Neural crest cell (in vitro differentiated cells): ENCODE measurements around the gene CFAP210. TPM values are rescaled to one million over a fixed set of nuclear protein-coding genes. Genes with fewer than 3 reads are reported as not detected.

Source experiments
- DNase-seq: peaks from one replicate; pipeline ENCODE4 v3.0.0; 2021; ENCODE audit warnings: low read depth, mixed read lengths, low spot score
- H3K27ac Mint-ChIP-seq: one replicate; pipeline ENCODE4 v1.8.0; 2021; ENCODE audit warnings: mild to moderate bottlenecking, mixed read lengths; ENCODE audit not compliant: unreplicated experiment
- H3K27me3 Mint-ChIP-seq: 2 replicates; pipeline ENCODE4 v1.8.0; 2021; ENCODE audit warnings: low read depth, mild to moderate bottlenecking, mixed read lengths
- H3K36me3 Mint-ChIP-seq: 2 replicates; pipeline ENCODE4 v1.8.0; 2021; ENCODE audit warnings: low read depth, mild to moderate bottlenecking, mixed read lengths
- H3K4me1 Mint-ChIP-seq: 2 replicates; pipeline ENCODE4 v1.8.0; 2021; ENCODE audit warnings: mixed read lengths
- H3K4me3 Mint-ChIP-seq: one replicate; pipeline ENCODE4 v1.8.0; 2021; ENCODE audit warnings: mild to moderate bottlenecking, mixed read lengths
- H3K9me3 Mint-ChIP-seq: 2 replicates; pipeline ENCODE4 v1.8.0; 2021; ENCODE audit warnings: mixed read lengths
- total RNA-seq: library from RNA; stranded (reverse); gene quantifications from 2 replicates; pipeline ENCODE4 v1.2.1, GENCODE V29; 2021
- TF ChIP-seq, protein P1 (sequence below): fragments of 200-600 bp; sonication (generic); conservative IDR thresholded peaks from 2 replicates; pipeline ENCODE4 v1.5.0; 2021; ENCODE audit warnings: antibody characterized with exemption, mild to moderate bottlenecking

CFAP210 gene
- total RNA-seq, 1 donor from 2014 or later, result 2.3 TPM

DNA sequence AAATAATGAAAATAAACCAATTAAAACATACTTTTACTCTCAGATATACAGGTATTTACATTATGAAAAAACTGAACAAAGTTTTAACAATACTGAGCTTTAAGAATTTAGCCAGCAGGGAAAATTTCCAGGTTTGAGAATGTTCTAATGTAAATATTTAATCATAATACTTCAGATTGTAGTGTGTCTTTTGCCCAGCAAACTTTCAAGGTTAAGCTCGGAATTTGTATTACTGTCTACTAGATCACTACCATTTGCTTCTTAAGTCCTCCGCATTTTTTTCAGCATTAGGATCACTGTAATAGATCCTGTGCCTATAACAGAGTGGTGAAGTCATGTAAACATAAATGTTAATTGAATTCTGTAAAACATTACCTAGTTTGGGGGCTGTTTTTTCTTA, 52.7 kb downstream of the CFAP210 start:
- peaks cover 6% of the 10 kb centered on the region for H3K36me3 Mint-ChIP-seq
- H3K4me3 Mint-ChIP-seq, result no peak overlapping the region
- no peaks in the 10 kb centered on the region for H3K9me3 Mint-ChIP-seq
- TF ChIP-seq, protein P1, sequence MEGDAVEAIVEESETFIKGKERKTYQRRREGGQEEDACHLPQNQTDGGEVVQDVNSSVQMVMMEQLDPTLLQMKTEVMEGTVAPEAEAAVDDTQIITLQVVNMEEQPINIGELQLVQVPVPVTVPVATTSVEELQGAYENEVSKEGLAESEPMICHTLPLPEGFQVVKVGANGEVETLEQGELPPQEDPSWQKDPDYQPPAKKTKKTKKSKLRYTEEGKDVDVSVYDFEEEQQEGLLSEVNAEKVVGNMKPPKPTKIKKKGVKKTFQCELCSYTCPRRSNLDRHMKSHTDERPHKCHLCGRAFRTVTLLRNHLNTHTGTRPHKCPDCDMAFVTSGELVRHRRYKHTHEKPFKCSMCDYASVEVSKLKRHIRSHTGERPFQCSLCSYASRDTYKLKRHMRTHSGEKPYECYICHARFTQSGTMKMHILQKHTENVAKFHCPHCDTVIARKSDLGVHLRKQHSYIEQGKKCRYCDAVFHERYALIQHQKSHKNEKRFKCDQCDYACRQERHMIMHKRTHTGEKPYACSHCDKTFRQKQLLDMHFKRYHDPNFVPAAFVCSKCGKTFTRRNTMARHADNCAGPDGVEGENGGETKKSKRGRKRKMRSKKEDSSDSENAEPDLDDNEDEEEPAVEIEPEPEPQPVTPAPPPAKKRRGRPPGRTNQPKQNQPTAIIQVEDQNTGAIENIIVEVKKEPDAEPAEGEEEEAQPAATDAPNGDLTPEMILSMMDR, result no peak
- H3K27ac Mint-ChIP-seq, result no peak overlapping the region
- no peaks in the 10 kb centered on the region for H3K27me3 Mint-ChIP-seq
- no peak for DNase-seq
- H3K4me1 Mint-ChIP-seq, result no peaks in the 10 kb centered on the region

DNA sequence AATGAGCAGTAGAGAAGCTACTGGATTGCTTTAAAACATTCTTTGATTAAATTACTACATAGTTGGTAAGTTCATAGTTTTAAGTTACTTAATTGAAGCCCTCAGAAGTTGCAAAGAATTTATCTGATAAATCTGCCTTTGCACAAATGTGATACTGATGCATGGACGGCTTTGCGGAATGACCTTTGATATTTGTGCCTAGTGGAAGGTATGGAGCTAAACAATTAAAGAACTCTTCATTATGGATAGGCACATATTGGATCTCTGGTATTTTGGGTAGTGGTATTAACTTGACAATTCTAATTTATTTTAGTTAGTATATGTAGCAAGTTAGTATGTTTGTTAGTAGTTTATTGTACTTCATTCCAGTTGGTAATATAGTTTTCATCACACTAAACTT, 54.1 kb downstream of the CFAP210 start:
- H3K27me3 Mint-ChIP-seq, result no peaks in the 10 kb centered on the region
- H3K9me3 Mint-ChIP-seq, result no peaks in the 10 kb centered on the region
- no peak overlapping the region for H3K27ac Mint-ChIP-seq
- TF ChIP-seq, protein P1, result no peak
- no peak for DNase-seq
- no peak overlapping the region for H3K4me3 Mint-ChIP-seq
- no peaks in the 10 kb centered on the region for H3K4me1 Mint-ChIP-seq
- peaks cover 6% of the 10 kb centered on the region for H3K36me3 Mint-ChIP-seq

DNA sequence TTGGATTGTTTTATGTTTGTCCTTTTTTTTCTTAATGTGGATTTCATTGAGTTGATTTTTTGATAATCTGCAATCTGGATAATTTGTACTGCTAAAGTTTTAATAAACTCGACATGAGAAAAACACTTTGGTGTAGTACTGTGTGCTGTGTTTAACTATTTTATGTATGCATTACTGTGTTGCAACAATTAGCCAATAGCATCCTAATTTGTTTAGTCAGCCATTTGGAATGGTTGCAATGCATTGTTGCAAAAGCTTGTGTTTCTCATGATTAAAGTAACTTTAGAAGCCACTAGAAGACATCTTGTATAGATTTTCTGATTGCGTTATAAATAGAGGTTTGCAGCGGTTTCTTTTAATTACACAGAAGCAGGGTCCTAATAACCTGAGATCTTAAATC, 56.6 kb downstream of the CFAP210 start:
- TF ChIP-seq, protein P1, result no peak
- Mint-ChIP-seq H3K4me3 (no peak overlapping the region), H3K36me3 (peaks cover 18% of the 10 kb centered on the region), H3K9me3 (no peaks in the 10 kb centered on the region), H3K4me1 (no peaks in the 10 kb centered on the region), H3K27me3 (no peaks in the 10 kb centered on the region), H3K27ac (no peak overlapping the region)
- DNase-seq, result no peak

DNA sequence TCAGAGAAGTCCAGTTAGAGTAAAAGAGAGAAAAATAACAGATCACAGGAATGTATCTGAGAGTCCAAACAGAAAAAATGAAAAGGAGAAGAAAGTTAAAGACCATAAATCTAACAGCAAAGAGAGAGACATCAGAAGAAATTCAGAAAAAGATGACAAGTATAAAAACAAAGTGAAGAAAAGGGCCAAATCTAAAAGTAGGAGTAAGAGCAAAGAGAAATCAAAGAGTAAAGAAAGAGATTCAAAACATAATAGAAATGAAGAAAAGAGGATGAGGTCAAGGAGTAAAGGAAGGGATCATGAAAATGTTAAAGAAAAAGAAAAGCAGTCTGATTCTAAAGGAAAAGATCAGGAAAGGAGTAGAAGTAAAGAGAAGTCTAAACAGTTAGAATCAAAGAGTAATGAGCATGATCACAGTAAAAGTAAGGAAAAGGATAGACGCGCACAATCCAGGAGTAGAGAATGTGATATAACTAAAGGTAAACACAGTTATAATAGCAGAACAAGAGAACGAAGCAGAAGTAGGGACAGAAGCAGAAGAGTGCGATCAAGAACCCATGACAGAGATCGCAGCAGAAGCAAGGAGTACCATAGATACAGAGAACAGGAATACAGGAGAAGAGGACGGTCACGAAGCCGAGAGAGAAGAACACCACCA, 57.6 kb downstream of the CFAP210 start:
- H3K9me3 Mint-ChIP-seq, result no peaks in the 10 kb centered on the region
- no peak overlapping the region for H3K4me3 Mint-ChIP-seq
- no peak for DNase-seq
- H3K27me3 Mint-ChIP-seq, result no peaks in the 10 kb centered on the region
- TF ChIP-seq, protein P1, result no peak
- H3K36me3 Mint-ChIP-seq, result peaks cover 17% of the 10 kb centered on the region
- H3K27ac Mint-ChIP-seq, result no peak overlapping the region
- no peaks in the 10 kb centered on the region for H3K4me1 Mint-ChIP-seq

DNA sequence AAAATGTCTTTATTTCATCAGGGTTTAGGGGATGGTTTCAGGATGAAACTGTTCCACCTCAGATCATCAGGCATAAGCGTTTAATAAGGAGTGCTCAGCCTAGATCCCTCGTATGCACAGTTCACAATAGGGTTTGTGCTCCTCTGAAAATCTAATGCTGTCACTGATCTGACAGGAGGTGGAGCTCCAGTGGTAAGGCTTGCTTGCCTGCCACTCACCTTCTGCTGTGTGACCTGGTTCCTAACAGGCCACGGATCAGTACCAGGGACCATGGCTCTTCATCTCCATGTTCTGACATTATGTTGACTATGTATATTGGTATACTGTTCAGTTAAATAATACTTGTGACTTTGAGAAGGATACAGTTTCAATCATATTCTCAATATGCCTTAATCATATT, 68.4 kb downstream of the CFAP210 start:
- no peak overlapping the region for H3K4me3 Mint-ChIP-seq
- no peak overlapping the region for H3K27ac Mint-ChIP-seq
- no peaks in the 10 kb centered on the region for H3K9me3 Mint-ChIP-seq
- H3K36me3 Mint-ChIP-seq, result peaks cover 7% of the 10 kb centered on the region
- DNase-seq, result no peak
- no peaks in the 10 kb centered on the region for H3K27me3 Mint-ChIP-seq
- TF ChIP-seq, protein P1, result no peak
- peaks cover 13% of the 10 kb centered on the region for H3K4me1 Mint-ChIP-seq
